B cell (primary cell): Measurements from ENCODE around the gene HPS4. TPM values are rescaled to one million over a fixed set of nuclear protein-coding genes. Genes with fewer than 3 reads are reported as not detected.

Experiments used
- ATAC-seq: fragments of 200-7000 bp; cut with Tn5 transposase; one replicate; pipeline ENCODE4 v1.10.0; 2021; ENCODE audit warnings: low read depth, mild to moderate bottlenecking, moderate number of reproducible peaks, moderate library complexity
- CTCF ChIA-PET: fragments of 350-600 bp; sonication (Branson Sonifier 250); formaldehyde crosslinking; loops from one replicate; lab custom pipeline; 2021; ENCODE audit warnings: antibody characterized with exemption, inconsistent platforms; lab: Charles Lee
- POLR2A ChIA-PET: fragments of 350-600 bp; sonication (Branson Sonifier 250); formaldehyde crosslinking; loops from one replicate; lab custom pipeline; 2021; ENCODE audit warnings: antibody characterized with exemption; lab: Charles Lee
- DNase-seq: peaks from one replicate; pipeline ENCODE4 v3.0.0; 2013
- H2AFZ ChIP-seq: 2 replicates; pipeline ENCODE4 v1.6.1; 2012; ENCODE audit warnings: mild to moderate bottlenecking, low read depth, low read length; ENCODE audit not compliant: insufficient read depth, poor library complexity, severe bottlenecking
- H3K27ac ChIP-seq, 2 donors: 1 replicate in 1 of 2; 2 replicates in 1 of 2; pipeline ENCODE4 v1.5.1; 2012 to 2013; ENCODE audit warnings: low read length in 2 of 2, mild to moderate bottlenecking in 2 of 2, moderate library complexity in 1 of 2
- H3K27me3 ChIP-seq, 4 experiments: fragments of 200-600 bp in 1 of 4; sonication (generic) in 1 of 4; replicated peaks in 1 of 4; 1 replicate in 2 of 4; 2 replicates in 2 of 4; pipeline versions ENCODE4 v1.6.1 to v1.7.0; 2013 to 2016; ENCODE audit warnings: low read length in 3 of 4, mild to moderate bottlenecking in 2 of 4, mixed read lengths in 1 of 4, moderate library complexity in 1 of 4; ENCODE audit not compliant: insufficient read depth in 4 of 4, control insufficient read depth in 3 of 4; ENCODE audit errors: control extremely low read depth in 1 of 4
- H3K36me3 ChIP-seq, 2 experiments: replicated peaks in 1 of 2; 1 replicate in 1 of 2; 2 replicates in 1 of 2; pipeline versions ENCODE4 v1.6.1 to v1.7.1; 2013; ENCODE audit warnings: low read length in 1 of 2; ENCODE audit not compliant: insufficient read depth in 2 of 2, control insufficient read depth in 1 of 2; ENCODE audit errors: control extremely low read depth in 1 of 2, extremely low read depth in 1 of 2
- H3K4me1 ChIP-seq, 2 donors: fragments of 200-600 bp in 1 of 2; sonication (generic) in 1 of 2; 1 replicate in 1 of 2; 2 replicates in 1 of 2; pipeline versions ENCODE4 v1.5.1 to v1.6.1; 2013 to 2017; ENCODE audit warnings: low read length in 2 of 2; ENCODE audit not compliant: control insufficient read depth in 2 of 2, insufficient read depth in 2 of 2
- H3K4me2 ChIP-seq: replicated peaks from 2 replicates; pipeline ENCODE3; 2012; ENCODE audit warnings: mild to moderate bottlenecking, low read depth, low read length; ENCODE audit not compliant: poor library complexity, severe bottlenecking
- H3K4me3 ChIP-seq, 5 experiments: fragments of 200-600 bp in 1 of 5; sonication (generic) in 1 of 5; 1 replicate in 3 of 5; 2 replicates in 2 of 5; pipeline versions ENCODE4 v1.5.1 to v1.7.0; 2011 to 2016; ENCODE audit warnings: low read length in 4 of 5, mild to moderate bottlenecking in 4 of 5, low read depth in 2 of 5, control low read depth in 1 of 5, moderate library complexity in 1 of 5; ENCODE audit not compliant: insufficient read depth in 1 of 5; ENCODE audit errors: control extremely low read depth in 1 of 5, extremely low read depth in 1 of 5
- H3K79me2 ChIP-seq: fragments of 200-600 bp; sonication (generic); one replicate; pipeline ENCODE4 v1.6.0; 2016; ENCODE audit warnings: low read length; ENCODE audit not compliant: control insufficient read depth, insufficient read depth
- H3K9ac ChIP-seq: fragments of 200-600 bp; sonication (generic); 2 replicates; pipeline ENCODE4 v1.6.1; 2017; ENCODE audit warnings: mild to moderate bottlenecking, low read length, moderate library complexity
- H3K9me3 ChIP-seq, 3 donors: one replicate each; pipeline versions ENCODE4 v1.6.1 to v1.7.1; 2013; ENCODE audit warnings: low read length in 2 of 3; ENCODE audit not compliant: control insufficient read depth in 2 of 3, insufficient read depth in 1 of 3; ENCODE audit errors: control extremely low read depth in 1 of 3
- H4K20me1 ChIP-seq: 2 replicates; pipeline ENCODE4 v1.6.0; 2012; ENCODE audit warnings: mild to moderate bottlenecking, low read length; ENCODE audit not compliant: insufficient read depth, control insufficient read depth, poor library complexity, severe bottlenecking
- H3K27ac Mint-ChIP-seq: one replicate; pipeline ENCODE4 v1.8.0; 2021; ENCODE audit warnings: mixed read lengths
- H3K27me3 Mint-ChIP-seq: one replicate; pipeline ENCODE4 v1.8.0; 2021; ENCODE audit warnings: mixed read lengths
- H3K4me1 Mint-ChIP-seq: one replicate; pipeline ENCODE4 v1.8.0; 2021; ENCODE audit warnings: mixed read lengths
- H3K4me3 Mint-ChIP-seq: one replicate; pipeline ENCODE4 v1.8.0; 2021; ENCODE audit warnings: mixed read lengths
- H3K9me3 Mint-ChIP-seq: one replicate; pipeline ENCODE4 v1.8.0; 2022; ENCODE audit warnings: mixed read lengths; ENCODE audit not compliant: insufficient read depth
- EZH2 ChIP-seq: IDR thresholded peaks from 2 replicates; pipeline ENCODE4 v1.6.1; 2012; ENCODE audit warnings: borderline replicate concordance, low read depth, mild to moderate bottlenecking, moderate library complexity, low read length; ENCODE audit not compliant: insufficient read depth, poor library complexity, severe bottlenecking
- WGBS: methylation state at CpG from one replicate; pipeline ENCODE4 v1.1.5; 2013; ENCODE audit warnings: missing lambda C conversion rate; ENCODE audit not compliant: insufficient coverage; 5-methylcytosine and 5-hydroxymethylcytosine counted together
- intact Hi-C: fragments of 100-400 bp; cut with micrococcal nuclease; formaldehyde crosslinking; loops from one replicate; pipeline ENCODE4 v1.10.0; 2022
- polyA plus RNA-seq: library from polyadenylated mRNA; depleted of rRNA; stranded (reverse); fragments of >200 nt; gene quantifications from 2 replicates; pipeline ENCODE4 v1.2.3, GENCODE V29; 2012
- total RNA-seq, 2 donors: library from RNA; stranded (reverse); fragments of 120-200 nt in 1 of 2; gene quantifications; 1 replicate in 1 of 2; 2 replicates in 1 of 2; pipeline versions ENCODE4 v1.2.3 to v1.2.4, GENCODE V29; 2013 to 2022
- TF ChIP-seq, protein P1 (sequence below): fragments of 200-600 bp; IDR thresholded peaks from one replicate; pipeline ENCODE4 v1.8.0; 2022; ENCODE audit warnings: antibody characterized with exemption, mild to moderate bottlenecking

HPS4 gene
- total and polyA plus RNA-seq, 2 donors (not counting 1 experiment from before 2014, with no cell fraction given): 34.8 to 61.8 TPM

GRCh38 chr22:26466196-26466595 is 17.4 kb downstream of the HPS4 start:
- peaks cover 12% of the 10 kb centered on the region for H3K79me2 ChIP-seq
- no peaks in the 10 kb centered on the region for H3K4me1 ChIP-seq
- H4K20me1 ChIP-seq: peaks cover 7% of the 10 kb centered on the region
- Mint-ChIP-seq H3K4me1 (no peaks in the 10 kb centered on the region), H3K9me3 (no peaks in the 10 kb centered on the region), H3K4me3 (no peak overlapping the region), H3K27me3 (no peaks in the 10 kb centered on the region), H3K27ac (no peak overlapping the region)
- ChIA-PET CTCF (interaction anchor here (1.0 to 9.7 kb wide), 2 partner anchors 68 to 102 kb away, joined by 3 to 136 read pairs; no protein-coding TSS in a partner anchor), POLR2A (no interaction called here)
- H3K27me3 ChIP-seq: no peaks in the 10 kb centered on the region
- no peak for ATAC-seq
- peaks cover 4 to 96% of the 10 kb centered on the region in 2 experiments for H3K36me3 ChIP-seq
- H3K4me3 ChIP-seq: no peak overlapping the region
- no peak overlapping the region for H3K9ac ChIP-seq
- intact Hi-C loops: no loop called here
- 96% methylated on average over 5 of the region's 5 CpGs for WGBS
- H3K4me2 ChIP-seq: no peak overlapping the region
- DNase-seq: no peak
- H3K9me3 ChIP-seq: no peaks in the 10 kb centered on the region
- no peak for TF ChIP-seq EZH2
- TF ChIP-seq, protein P1, sequence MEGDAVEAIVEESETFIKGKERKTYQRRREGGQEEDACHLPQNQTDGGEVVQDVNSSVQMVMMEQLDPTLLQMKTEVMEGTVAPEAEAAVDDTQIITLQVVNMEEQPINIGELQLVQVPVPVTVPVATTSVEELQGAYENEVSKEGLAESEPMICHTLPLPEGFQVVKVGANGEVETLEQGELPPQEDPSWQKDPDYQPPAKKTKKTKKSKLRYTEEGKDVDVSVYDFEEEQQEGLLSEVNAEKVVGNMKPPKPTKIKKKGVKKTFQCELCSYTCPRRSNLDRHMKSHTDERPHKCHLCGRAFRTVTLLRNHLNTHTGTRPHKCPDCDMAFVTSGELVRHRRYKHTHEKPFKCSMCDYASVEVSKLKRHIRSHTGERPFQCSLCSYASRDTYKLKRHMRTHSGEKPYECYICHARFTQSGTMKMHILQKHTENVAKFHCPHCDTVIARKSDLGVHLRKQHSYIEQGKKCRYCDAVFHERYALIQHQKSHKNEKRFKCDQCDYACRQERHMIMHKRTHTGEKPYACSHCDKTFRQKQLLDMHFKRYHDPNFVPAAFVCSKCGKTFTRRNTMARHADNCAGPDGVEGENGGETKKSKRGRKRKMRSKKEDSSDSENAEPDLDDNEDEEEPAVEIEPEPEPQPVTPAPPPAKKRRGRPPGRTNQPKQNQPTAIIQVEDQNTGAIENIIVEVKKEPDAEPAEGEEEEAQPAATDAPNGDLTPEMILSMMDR: no peak
- no peak overlapping the region for H3K27ac ChIP-seq
- H2AFZ ChIP-seq: no peak overlapping the region

DNA sequence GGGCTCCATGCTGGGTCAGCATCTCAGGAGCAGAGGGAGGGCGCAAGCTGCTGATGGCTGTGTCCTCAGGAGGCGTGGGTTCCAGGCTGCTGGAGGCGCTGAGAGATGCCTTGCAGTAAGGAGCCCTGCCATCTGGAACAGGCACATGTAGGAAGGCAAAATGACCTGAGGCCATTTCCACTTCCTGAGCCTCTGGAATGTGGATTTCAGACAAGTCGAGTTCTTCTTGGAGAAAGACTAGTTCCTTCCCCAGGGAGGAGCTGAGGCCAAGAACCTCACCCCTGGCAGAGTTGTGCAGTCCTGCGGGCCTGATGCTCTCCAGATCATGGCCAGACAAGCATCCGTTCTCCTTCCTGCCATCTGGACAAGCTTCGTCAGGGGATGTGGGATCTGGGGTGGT is 19.3 kb downstream of the HPS4 start:
- Histone ChIP-seq H3K4me3 (no peak overlapping the region), H3K27me3 (no peaks in the 10 kb centered on the region), H3K79me2 (peaks cover 12% of the 10 kb centered on the region), H3K9me3 (no peaks in the 10 kb centered on the region), H3K4me1 (no peaks in the 10 kb centered on the region), H4K20me1 (peaks cover 16% of the 10 kb centered on the region), H3K4me2 (no peak overlapping the region), H3K9ac (no peak overlapping the region), H3K27ac (no peak overlapping the region), H2AFZ (no peak overlapping the region), H3K36me3 (peaks cover 0 to 87% of the 10 kb centered on the region in 2 experiments)
- no peak for ATAC-seq
- POLR2A ChIA-PET: no interaction called here
- CTCF ChIA-PET: interaction anchor here (6.2 to 9.7 kb wide), 2 partner anchors 66 to 100 kb away, joined by 136 to 179 read pairs; no protein-coding TSS in a partner anchor
- no peaks in the 10 kb centered on the region for H3K9me3 Mint-ChIP-seq
- intact Hi-C loops: loop anchor here (5.0 kb wide), 1 partner anchor 87 kb away; no protein-coding TSS in a partner anchor
- H3K4me1 Mint-ChIP-seq: no peaks in the 10 kb centered on the region
- TF ChIP-seq, protein P1: no peak
- TF ChIP-seq EZH2: no peak
- H3K27me3 Mint-ChIP-seq: no peaks in the 10 kb centered on the region
- H3K27ac Mint-ChIP-seq: no peak overlapping the region
- DNase-seq: no peak
- 96% methylated on average over 6 of the region's 7 CpGs for WGBS
- H3K4me3 Mint-ChIP-seq: no peak overlapping the region
